Activated gamma-delta T cell (primary cell): ENCODE data around the gene KMT5B.

Experiments
- DNase-seq: peaks from one replicate; lab custom pipeline; 2025; lab: John Stamatoyannopoulos, UW

KMT5B gene

GRCh38 chr11:68146010-68146540, 67.0 kb downstream of the KMT5B start:
- no peak for DNase-seq

- no peak for DNase-seq
These were observed 67.8 kb downstream of the KMT5B start for GRCh38 chr11:68145120-68145866.

- DNase-seq: no peak
These were observed 69.8 kb downstream of the KMT5B start for GRCh38 chr11:68143310-68143689.

GRCh38 chr11:68142441-68143309, 70.4 kb downstream of the KMT5B start:
- DNase-seq: no peak

GRCh38 chr11:68142028-68142412, 71.1 kb downstream of the KMT5B start:
- no peak for DNase-seq

GRCh38 chr11:68141246-68142027, 71.7 kb downstream of the KMT5B start:
- DNase-seq: no peak

- no peak for DNase-seq
These were observed 72.4 kb downstream of the KMT5B start for GRCh38 chr11:68140496-68141245.

- DNase-seq: no peak
These were observed 74.9 kb downstream of the KMT5B start for GRCh38 chr11:68138237-68138636.

GRCh38 chr11:68137833-68138232, 75.3 kb downstream of the KMT5B start:
- DNase-seq: no peak

GRCh38 chr11:68136866-68137265, 76.2 kb downstream of the KMT5B start:
- no peak for DNase-seq

- no peak for DNase-seq
These were observed 77.9 kb downstream of the KMT5B start for GRCh38 chr11:68135161-68135560.

- no peak for DNase-seq
These were observed 79.3 kb downstream of the KMT5B start for GRCh38 chr11:68133761-68134160.

- no peak for DNase-seq
These were observed 83.0 kb downstream of the KMT5B start for GRCh38 chr11:68130121-68130520.

GRCh38 chr11:68128682-68129327, 84.3 kb downstream of the KMT5B start:
- DNase-seq: no peak

GRCh38 chr11:68127714-68128681, 85.1 kb downstream of the KMT5B start:
- DNase-seq: no peak

GRCh38 chr11:68125164-68125563, 87.9 kb downstream of the KMT5B start:
- DNase-seq: no peak

GRCh38 chr11:68122936-68123539, 90.1 kb downstream of the KMT5B start:
- DNase-seq: no peak

- DNase-seq: peak; percentile 83
These were observed 91.8 kb downstream of the KMT5B start, which contains the start of gene CHKA for GRCh38 chr11:68121067-68121899. Gene CHKA (minus strand): TSS chr11:68121388. CDS start chr11:68121177, 211 bp downstream.
